Liver (tissue), 3 donors: ENCODE data around the gene CDKN1A.

Source experiments
- ATF3 ChIP-seq: IDR thresholded peaks from 2 replicates; pipeline ENCODE4 v1.6.1; 2016; ENCODE audit warnings: antibody characterized with exemption
- CTCF ChIP-seq: fragments of 150-350 bp; IDR thresholded peaks from 2 replicates; pipeline ENCODE4 v1.5.1; 2017; ENCODE audit warnings: improper control_type of control experiment, low read depth, low read length; ENCODE audit not compliant: missing input control
- FOXA2 ChIP-seq: IDR thresholded peaks from 2 replicates; pipeline ENCODE4 v1.6.1; 2016; ENCODE audit warnings: antibody characterized with exemption
- GABPA ChIP-seq, 2 donors: IDR thresholded peaks in 1 of 2; conservative IDR thresholded peaks in 1 of 2; 2 replicates each; pipeline ENCODE4 v1.6.1; 2016; ENCODE audit warnings: antibody characterized with exemption in 2 of 2, mild to moderate bottlenecking in 1 of 2, moderate library complexity in 1 of 2
- JUND ChIP-seq, 2 donors: IDR thresholded peaks; 2 replicates each; pipeline ENCODE4 v1.6.1; 2016; ENCODE audit warnings: antibody characterized with exemption in 2 of 2
- MAX ChIP-seq: IDR thresholded peaks from 2 replicates; pipeline ENCODE4 v1.6.1; 2016; ENCODE audit warnings: antibody characterized with exemption
- REST ChIP-seq: IDR thresholded peaks from 2 replicates; pipeline ENCODE4 v1.6.1; 2016; ENCODE audit warnings: antibody characterized with exemption, mild to moderate bottlenecking
- TAF1 ChIP-seq: conservative IDR thresholded peaks from 2 replicates; pipeline ENCODE4 v1.6.1; 2016; ENCODE audit warnings: antibody characterized with exemption, mild to moderate bottlenecking
- YY1 ChIP-seq: IDR thresholded peaks from 2 replicates; pipeline ENCODE4 v1.6.1; 2016; ENCODE audit warnings: antibody characterized with exemption, mild to moderate bottlenecking
- ZBTB33 ChIP-seq: IDR thresholded peaks from 2 replicates; pipeline ENCODE4 v1.6.1; 2016; ENCODE audit warnings: antibody characterized with exemption
- donor health status: healthy.
- donor health status: healthy.

GRCh38 chr6:36677059-36677749 lies 1.3 kb upstream of the CDKN1A start:
- TF ChIP-seq JUND (IDR thresholded peaks at IDR 0.05): no peak
- no peak for TF ChIP-seq CTCF
- no peak for TF ChIP-seq GABPA (IDR thresholded peaks at IDR 0.05 in 1 of 2, conservative IDR thresholded peaks at IDR 0.05 in 1 of 2)
- TF ChIP-seq REST: no peak
- TF ChIP-seq ATF3: no peak
- no peak for TF ChIP-seq YY1
- TF ChIP-seq MAX: no peak
- no peak for TF ChIP-seq ZBTB33
- TF ChIP-seq TAF1: no peak
- TF ChIP-seq FOXA2: no peak
